IPS DF 6.9 (cell line): ENCODE measurements around the gene ABCD1.

Experiments used
- DNase-seq: peaks from one replicate; pipeline ENCODE4 v3.0.0-alpha.2; 2013; ENCODE audit warnings: low read depth, low spot score
- H3K27ac ChIP-seq: one replicate; pipeline ENCODE4 v1.5.1; 2013; ENCODE audit warnings: low read length, control low read depth
- H3K27me3 ChIP-seq: 2 replicates; pipeline ENCODE4 v1.6.1; 2013; ENCODE audit warnings: mild to moderate bottlenecking, low read length; ENCODE audit not compliant: control insufficient read depth, insufficient read depth
- H3K36me3 ChIP-seq: 2 replicates; pipeline ENCODE4 v1.6.1; 2013; ENCODE audit warnings: low read length; ENCODE audit not compliant: control insufficient read depth, insufficient read depth
- H3K4me1 ChIP-seq: 2 replicates; pipeline ENCODE4 v1.6.1; 2013; ENCODE audit warnings: low read length; ENCODE audit not compliant: control insufficient read depth, insufficient read depth
- H3K4me3 ChIP-seq: 2 replicates; pipeline ENCODE4 v1.5.1; 2013; ENCODE audit warnings: mild to moderate bottlenecking, low read length
- H3K9me3 ChIP-seq: 2 replicates; pipeline ENCODE4 v1.6.1; 2013; ENCODE audit warnings: low read length, inconsistent platforms; ENCODE audit not compliant: control insufficient read depth, insufficient read depth
- WGBS: extraction: QIAGEN DNeasy Blood & Tissue Kit; methylation state at CpG from one replicate; pipeline ENCODE4 v1.1.7; 2013; ENCODE audit warnings: mixed read lengths, missing lambda C conversion rate; ENCODE audit not compliant: insufficient read length, insufficient coverage; 5-methylcytosine and 5-hydroxymethylcytosine counted together

Gene ABCD1

GRCh38 chrX:153782313-153782712 lies 57.7 kb downstream of the ABCD1 start:
- Histone ChIP-seq H3K9me3 (no peaks in the 10 kb centered on the region), H3K27me3 (no peaks in the 10 kb centered on the region), H3K4me1 (no peaks in the 10 kb centered on the region), H3K36me3 (peaks cover 9% of the 10 kb centered on the region), H3K4me3 (no peak overlapping the region), H3K27ac (no peak overlapping the region)
- no CpG with 5 or more reads among the region's 11 CpGs for WGBS
- no peak for DNase-seq

GRCh38 chrX:153782871-153783270 lies 58.2 kb downstream of the ABCD1 start:
- WGBS = no CpG with 5 or more reads among the region's 14 CpGs
- Histone ChIP-seq H3K9me3 (no peaks in the 10 kb centered on the region), H3K4me3 (no peak overlapping the region), H3K27ac (no peak overlapping the region), H3K36me3 (peaks cover 9% of the 10 kb centered on the region), H3K27me3 (no peaks in the 10 kb centered on the region), H3K4me1 (no peaks in the 10 kb centered on the region)
- DNase-seq = no peak

- H3K9me3 ChIP-seq = no peaks in the 10 kb centered on the region
- H3K27me3 ChIP-seq = no peaks in the 10 kb centered on the region
- WGBS = no CpG with 5 or more reads among the region's 24 CpGs
- DNase-seq = no peak
- no peak overlapping the region for H3K27ac ChIP-seq
- no peaks in the 10 kb centered on the region for H3K4me1 ChIP-seq
- H3K4me3 ChIP-seq = no peak overlapping the region
- peaks cover 9% of the 10 kb centered on the region for H3K36me3 ChIP-seq
Observed at GRCh38 chrX:153783378-153784013, 58.8 kb downstream of the ABCD1 start.

GRCh38 chrX:153784325-153784967 lies 59.8 kb downstream of the ABCD1 start:
- no CpG with 5 or more reads among the region's 27 CpGs for WGBS
- no peaks in the 10 kb centered on the region for H3K4me1 ChIP-seq
- no peaks in the 10 kb centered on the region for H3K9me3 ChIP-seq
- H3K4me3 ChIP-seq = no peak overlapping the region
- H3K27me3 ChIP-seq = no peaks in the 10 kb centered on the region
- DNase-seq = no peak
- H3K36me3 ChIP-seq = peaks cover 9% of the 10 kb centered on the region
- H3K27ac ChIP-seq = no peak overlapping the region

- no peak overlapping the region for H3K27ac ChIP-seq
- no peak for DNase-seq
- no peak overlapping the region for H3K4me3 ChIP-seq
- H3K27me3 ChIP-seq = no peaks in the 10 kb centered on the region
- H3K36me3 ChIP-seq = peaks cover 9% of the 10 kb centered on the region
- no peaks in the 10 kb centered on the region for H3K9me3 ChIP-seq
- WGBS = no CpG with 5 or more reads among the region's 15 CpGs
- no peaks in the 10 kb centered on the region for H3K4me1 ChIP-seq
Observed at GRCh38 chrX:153786669-153787068, 62.0 kb downstream of the ABCD1 start.

- no peak overlapping the region for H3K27ac ChIP-seq
- WGBS = no CpG with 5 or more reads among the region's 12 CpGs
- no peak overlapping the region for H3K4me3 ChIP-seq
- H3K4me1 ChIP-seq = no peaks in the 10 kb centered on the region
- H3K36me3 ChIP-seq = peaks cover 7% of the 10 kb centered on the region
- H3K9me3 ChIP-seq = no peaks in the 10 kb centered on the region
- H3K27me3 ChIP-seq = no peaks in the 10 kb centered on the region
- no peak for DNase-seq
Observed at GRCh38 chrX:153789654-153790053, 65.0 kb downstream of the ABCD1 start.

- DNase-seq = no peak
- H3K4me1 ChIP-seq = 0 out of 2 replicates have a peak, but pooled peaks cover 2% of the 10 kb centered on the region
- no peak overlapping the region for H3K27ac ChIP-seq
- peaks cover 1% of the 10 kb centered on the region for H3K36me3 ChIP-seq
- no peaks in the 10 kb centered on the region for H3K27me3 ChIP-seq
- H3K9me3 ChIP-seq = no peaks in the 10 kb centered on the region
- WGBS = no CpG with 5 or more reads among the region's 17 CpGs
- H3K4me3 ChIP-seq = no peak overlapping the region
Observed at GRCh38 chrX:153791104-153791852, 66.6 kb downstream of the ABCD1 start.

GRCh38 chrX:153792368-153792767 lies 67.7 kb downstream of the ABCD1 start:
- H3K36me3 ChIP-seq = peaks cover 4% of the 10 kb centered on the region
- WGBS = no CpG with 5 or more reads among the region's 6 CpGs
- H3K9me3 ChIP-seq = no peaks in the 10 kb centered on the region
- no peak overlapping the region for H3K4me3 ChIP-seq
- H3K4me1 ChIP-seq = 0 out of 2 replicates have a peak, but pooled peaks cover 2% of the 10 kb centered on the region
- DNase-seq = no peak
- H3K27me3 ChIP-seq = no peaks in the 10 kb centered on the region
- no peak overlapping the region for H3K27ac ChIP-seq

- Histone ChIP-seq H3K27me3 (no peaks in the 10 kb centered on the region), H3K4me1 (0 out of 2 replicates have a peak, but pooled peaks cover 2% of the 10 kb centered on the region), H3K9me3 (no peaks in the 10 kb centered on the region), H3K36me3 (peaks cover 7% of the 10 kb centered on the region), H3K27ac (no peak overlapping the region), H3K4me3 (peak overlapping the region; percentile 57; the same call in 1 of the 2 replicates)
- WGBS = no CpG with 5 or more reads among the region's 7 CpGs
- DNase-seq = no peak
Observed at GRCh38 chrX:153793291-153793690, 68.6 kb downstream of the ABCD1 start.
